ENCODE measurements around the gene RP9.

DNA sequence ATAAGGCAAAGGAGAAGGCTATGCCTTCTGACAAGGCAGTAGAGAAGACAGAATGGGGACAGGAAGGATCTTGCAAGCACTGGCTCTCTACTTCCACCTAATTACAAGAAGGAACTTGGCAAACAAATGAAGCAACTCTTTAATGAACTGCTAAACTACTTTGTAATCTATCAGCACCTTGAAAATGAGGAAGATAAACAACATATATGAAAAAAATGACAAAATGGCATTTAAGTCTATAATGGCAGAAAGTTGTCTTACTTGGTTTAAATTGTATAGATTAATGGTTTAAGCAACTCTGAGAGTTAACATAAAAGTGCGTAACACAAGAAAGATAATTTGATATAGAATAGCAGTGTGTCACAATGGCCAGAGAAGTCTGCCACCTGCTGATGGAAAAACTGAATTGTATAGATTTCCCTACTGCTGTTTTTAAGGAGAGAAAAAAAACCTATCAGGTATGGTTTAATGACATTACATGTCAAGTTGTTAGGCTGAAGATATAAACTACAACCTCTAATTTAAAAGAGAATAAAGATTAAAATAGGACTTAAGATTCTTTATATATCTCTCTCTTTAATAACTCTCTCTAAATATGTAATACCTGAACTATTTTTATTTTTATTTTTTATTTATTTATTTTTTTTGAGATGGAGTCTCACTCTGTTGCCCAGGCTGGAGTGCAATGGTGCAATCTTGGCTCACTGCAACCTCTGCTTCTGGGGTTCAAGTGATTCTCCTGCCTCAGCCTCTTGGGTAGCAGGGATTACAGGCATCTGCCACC, 58.5 kb downstream of the RP9 start:
- TF ChIP-seq POLR2A (IDR thresholded peaks at IDR 0.05), result no peak
- TF ChIP-seq, protein P1, sequence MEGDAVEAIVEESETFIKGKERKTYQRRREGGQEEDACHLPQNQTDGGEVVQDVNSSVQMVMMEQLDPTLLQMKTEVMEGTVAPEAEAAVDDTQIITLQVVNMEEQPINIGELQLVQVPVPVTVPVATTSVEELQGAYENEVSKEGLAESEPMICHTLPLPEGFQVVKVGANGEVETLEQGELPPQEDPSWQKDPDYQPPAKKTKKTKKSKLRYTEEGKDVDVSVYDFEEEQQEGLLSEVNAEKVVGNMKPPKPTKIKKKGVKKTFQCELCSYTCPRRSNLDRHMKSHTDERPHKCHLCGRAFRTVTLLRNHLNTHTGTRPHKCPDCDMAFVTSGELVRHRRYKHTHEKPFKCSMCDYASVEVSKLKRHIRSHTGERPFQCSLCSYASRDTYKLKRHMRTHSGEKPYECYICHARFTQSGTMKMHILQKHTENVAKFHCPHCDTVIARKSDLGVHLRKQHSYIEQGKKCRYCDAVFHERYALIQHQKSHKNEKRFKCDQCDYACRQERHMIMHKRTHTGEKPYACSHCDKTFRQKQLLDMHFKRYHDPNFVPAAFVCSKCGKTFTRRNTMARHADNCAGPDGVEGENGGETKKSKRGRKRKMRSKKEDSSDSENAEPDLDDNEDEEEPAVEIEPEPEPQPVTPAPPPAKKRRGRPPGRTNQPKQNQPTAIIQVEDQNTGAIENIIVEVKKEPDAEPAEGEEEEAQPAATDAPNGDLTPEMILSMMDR (IDR thresholded peaks at IDR 0.05), result peak; percentile 47 to 51
